Kasumi-1 (cell line): ENCODE data around the gene MED29.
A peak's percentile ranks its signal among the peaks of the same experiment; 100 is the strongest.

Experiments used
- DNase-seq, 2 experiments: peaks; one replicate each; lab custom pipeline; 2025; lab: John Stamatoyannopoulos, UW

MED29 gene

GRCh38 chr19:39411832-39412099, 20.6 kb downstream of the MED29 start:
- peak; percentile 91 to 96 for DNase-seq

GRCh38 chr19:39412100-39412866, 21.1 kb downstream of the MED29 start, which contains the start of gene PLEKHG2:
Gene PLEKHG2 (plus strand): TSS chr19:39412669. CDS start chr19:39414087, 1,418 bp downstream.
- DNase-seq, result peak; percentile 98 to 99

- DNase-seq, result no peak
These were observed 21.7 kb downstream of the MED29 start for GRCh38 chr19:39412867-39413271.

- peak; percentile 25 to 39 for DNase-seq
These were observed 22.2 kb downstream of the MED29 start for GRCh38 chr19:39413272-39413910.

GRCh38 chr19:39413911-39414608, 22.9 kb downstream of the MED29 start:
- no peak for DNase-seq

GRCh38 chr19:39415111-39416046, 24.2 kb downstream of the MED29 start:
- DNase-seq, result no peak

GRCh38 chr19:39416152-39417120, 25.3 kb downstream of the MED29 start:
- no peak for DNase-seq

- no peak for DNase-seq
These were observed 26.4 kb downstream of the MED29 start for GRCh38 chr19:39417463-39418181.

- DNase-seq, result no peak
These were observed 27.8 kb downstream of the MED29 start for GRCh38 chr19:39419003-39419402.

GRCh38 chr19:39420769-39421168, 29.6 kb downstream of the MED29 start:
- DNase-seq, result no peak

GRCh38 chr19:39422020-39422419, 30.8 kb downstream of the MED29 start:
- DNase-seq, result no peak

- no peak for DNase-seq
These were observed 32.3 kb downstream of the MED29 start for GRCh38 chr19:39423258-39424086.

- DNase-seq, result no peak
These were observed 33.8 kb downstream of the MED29 start for GRCh38 chr19:39424934-39425333.

- DNase-seq, result no peak
These were observed 34.6 kb downstream of the MED29 start for GRCh38 chr19:39425744-39426143.

- no peak for DNase-seq
These were observed 35.0 kb downstream of the MED29 start for GRCh38 chr19:39426170-39426569.

GRCh38 chr19:39427707-39428106, 36.5 kb downstream of the MED29 start:
- no peak for DNase-seq

GRCh38 chr19:39428283-39429112, 37.3 kb downstream of the MED29 start:
- DNase-seq, result no peak
